ENCODE results near the gene NYNRIN.

GRCh38 chr14:24367514-24368211 lies 31.1 kb upstream of the NYNRIN start, which contains the start of gene NFATC4:
- TF ChIP-seq JUNB (IDR thresholded peaks at IDR 0.05; ENCODE audit: unreplicated experiment): no peak
- no peak for TF ChIP-seq CTCF (conservative IDR thresholded peaks at IDR 0.05; ENCODE audit: low read depth in 2 of 2)

All from GM23338 (cell line).